Effector CD8-positive, alpha-beta T cell (primary cell): Measurements from ENCODE around the gene MUC5AC.
A peak's percentile ranks its signal among the peaks of the same experiment; 100 is the strongest.

ENCODE experiments used
- DNase-seq: peaks from one replicate; lab custom pipeline; 2025; lab: John Stamatoyannopoulos, UW

The MUC5AC gene

GRCh38 chr11:1194977-1195681, 37.4 kb downstream of the MUC5AC start:
- no peak for DNase-seq

DNA sequence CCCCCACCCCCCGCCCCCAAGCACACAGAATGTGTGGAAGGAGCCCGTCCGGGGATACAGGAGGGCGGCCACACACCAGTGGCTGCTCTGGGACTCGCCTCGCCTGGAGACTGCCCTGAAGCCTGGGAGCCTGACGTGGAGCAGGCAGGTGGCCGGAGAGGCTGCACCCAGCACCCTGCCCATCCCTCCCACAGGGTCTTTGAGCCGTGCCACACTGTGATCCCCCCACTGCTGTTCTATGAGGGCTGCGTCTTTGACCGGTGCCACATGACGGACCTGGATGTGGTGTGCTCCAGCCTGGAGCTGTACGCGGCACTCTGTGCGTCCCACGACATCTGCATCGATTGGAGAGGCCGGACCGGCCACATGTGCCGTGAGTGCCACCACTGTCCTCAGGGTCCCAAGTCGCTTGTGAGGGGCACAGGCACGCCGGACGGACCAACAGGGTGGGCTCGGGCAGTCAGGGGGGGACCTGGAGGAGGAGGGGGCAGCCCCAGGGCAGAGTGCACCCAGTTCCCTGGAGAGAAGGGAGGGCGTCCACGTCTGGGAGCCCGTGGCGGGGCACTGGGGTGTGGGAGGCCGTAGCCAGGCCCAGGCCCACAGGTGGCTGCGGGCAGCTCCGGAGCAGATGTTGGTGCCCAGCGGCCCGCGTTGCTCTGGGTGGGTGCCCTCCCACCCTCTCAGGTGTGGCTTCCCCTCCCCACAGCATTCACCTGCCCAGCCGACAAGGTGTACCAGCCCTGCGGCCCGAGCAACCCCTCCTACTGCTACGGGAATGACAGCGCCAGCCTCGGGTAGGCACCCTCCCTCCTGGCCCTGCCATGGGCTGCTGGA, 38.1 kb downstream of the MUC5AC start:
- no peak for DNase-seq

- no peak for DNase-seq
These were observed 39.0 kb downstream of the MUC5AC start for GRCh38 chr11:1196516-1197391.

DNA sequence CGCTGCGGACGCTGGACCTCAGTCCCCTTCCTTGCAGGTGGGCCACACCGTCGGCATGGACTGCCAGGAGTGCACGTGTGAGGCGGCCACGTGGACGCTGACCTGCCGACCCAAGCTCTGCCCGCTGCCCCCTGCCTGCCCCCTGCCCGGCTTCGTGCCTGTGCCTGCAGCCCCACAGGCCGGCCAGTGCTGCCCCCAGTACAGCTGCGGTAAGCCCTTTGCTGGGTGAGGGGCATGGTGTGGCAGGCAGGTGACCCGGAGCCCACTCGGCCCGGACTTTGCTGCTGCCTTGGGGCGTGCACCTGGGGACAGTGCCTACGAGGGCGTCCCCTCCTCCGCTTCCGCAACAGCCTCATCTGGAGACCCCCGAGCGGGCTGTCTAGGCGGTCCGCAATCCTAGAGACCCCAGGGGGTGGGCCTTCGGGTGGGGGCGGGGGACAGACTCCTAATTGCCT, 39.7 kb downstream of the MUC5AC start:
- no peak for DNase-seq

DNA sequence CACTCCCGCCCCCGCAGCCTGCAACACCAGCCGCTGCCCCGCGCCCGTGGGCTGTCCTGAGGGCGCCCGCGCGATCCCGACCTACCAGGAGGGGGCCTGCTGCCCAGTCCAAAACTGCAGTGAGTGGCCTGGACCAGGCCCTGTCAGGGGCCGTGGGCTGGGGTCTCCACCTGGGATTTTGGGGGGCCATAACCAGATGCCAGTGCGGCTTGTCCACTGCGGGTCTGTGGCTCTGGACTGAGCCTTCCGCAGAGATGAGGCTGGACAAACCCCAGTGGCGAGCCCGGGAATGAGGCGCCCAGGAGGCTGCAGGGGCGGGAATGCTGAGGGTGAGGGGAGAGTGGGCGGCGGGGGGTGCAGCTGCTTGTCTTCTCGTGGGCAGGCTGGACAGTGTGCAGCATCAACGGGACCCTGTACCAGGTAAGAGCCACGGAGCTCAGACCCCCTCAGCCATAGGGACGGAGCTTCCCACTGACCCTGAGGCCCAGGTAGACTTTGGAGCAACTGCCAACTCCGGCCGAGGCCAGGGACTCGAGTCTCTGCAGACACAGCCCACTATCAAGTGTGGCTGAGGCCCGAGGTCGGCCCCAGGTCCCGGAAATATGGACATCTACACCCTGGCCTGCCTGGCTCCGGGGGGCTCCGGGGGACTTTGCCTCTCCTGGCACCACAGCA, 40.3 kb downstream of the MUC5AC start:
- DNase-seq, result no peak

GRCh38 chr11:1198561-1199240, 40.9 kb downstream of the MUC5AC start:
- no peak for DNase-seq

DNA sequence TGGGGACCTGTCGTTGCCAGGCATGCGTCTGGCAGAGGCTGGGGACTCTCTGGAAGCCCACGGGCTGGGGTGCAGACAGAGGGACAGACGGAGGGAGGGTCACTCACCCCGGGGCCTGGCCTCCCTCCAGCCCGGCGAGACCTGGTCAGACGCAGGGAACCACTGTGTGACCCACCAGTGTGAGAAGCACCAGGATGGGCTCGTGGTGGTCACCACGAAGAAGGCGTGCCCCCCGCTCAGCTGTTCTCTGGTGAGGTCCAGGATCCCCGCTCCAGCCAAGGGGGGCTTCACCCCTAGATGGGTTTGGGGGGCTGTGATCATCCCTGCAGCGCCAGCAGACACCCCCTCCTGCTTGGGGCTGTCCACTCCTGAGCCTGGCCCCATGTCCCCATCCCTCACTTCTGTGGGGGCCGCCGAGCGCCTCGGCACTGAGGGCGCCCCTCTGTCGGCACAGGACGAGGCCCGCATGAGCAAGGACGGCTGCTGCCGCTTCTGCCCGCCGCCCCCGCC, 41.5 kb downstream of the MUC5AC start:
- no peak for DNase-seq

DNA sequence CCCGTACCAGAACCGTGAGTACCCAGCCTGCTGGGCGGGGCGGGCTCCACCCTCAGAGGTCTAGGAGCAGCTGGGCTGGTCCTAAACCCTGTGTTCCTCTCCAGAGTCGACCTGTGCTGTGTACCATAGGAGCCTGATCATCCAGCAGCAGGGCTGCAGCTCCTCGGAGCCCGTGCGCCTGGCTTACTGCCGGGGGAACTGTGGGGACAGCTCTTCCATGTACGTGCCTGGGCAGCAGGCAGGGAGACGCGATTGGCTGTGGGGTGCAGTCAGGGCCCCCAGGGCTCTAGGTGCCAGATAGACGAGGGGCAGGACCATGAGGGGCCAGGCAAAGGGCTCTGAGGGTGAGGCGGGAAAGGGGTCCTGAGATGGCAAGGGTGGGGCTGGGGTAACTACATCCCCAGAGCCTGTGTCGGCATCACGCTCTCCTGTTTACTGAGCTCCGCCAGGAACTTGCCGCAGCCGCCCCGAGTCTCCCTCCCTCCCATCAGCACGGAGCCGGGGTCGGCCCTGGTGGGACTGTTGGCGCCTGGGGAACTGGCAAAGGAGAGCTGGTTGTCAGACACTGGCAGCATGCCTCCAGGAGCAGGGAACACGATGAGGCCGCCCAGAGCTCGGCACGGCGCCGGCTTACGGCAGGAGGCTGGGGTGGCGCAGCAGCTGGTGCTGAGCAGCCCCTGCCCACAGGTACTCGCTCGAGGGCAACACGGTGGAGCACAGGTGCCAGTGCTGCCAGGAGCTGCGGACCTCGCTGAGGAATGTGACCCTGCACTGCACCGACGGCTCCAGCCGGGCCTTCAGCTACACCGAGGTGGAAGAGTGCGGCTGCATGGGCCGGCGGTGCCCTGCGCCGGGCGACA, 42.2 kb downstream of the MUC5AC start:
- DNase-seq, result no peak

GRCh38 chr11:1200611-1201191, 42.9 kb downstream of the MUC5AC start:
- DNase-seq, result no peak

- DNase-seq, result no peak
These were observed 43.8 kb downstream of the MUC5AC start for GRCh38 chr11:1201395-1202153.

- DNase-seq, result no peak
These were observed 44.5 kb downstream of the MUC5AC start for GRCh38 chr11:1202154-1202775.

- peak; percentile 47 for DNase-seq
These were observed 45.2 kb downstream of the MUC5AC start for GRCh38 chr11:1202776-1203504.

- DNase-seq, result no peak
These were observed 45.9 kb downstream of the MUC5AC start for GRCh38 chr11:1203505-1204271.

DNA sequence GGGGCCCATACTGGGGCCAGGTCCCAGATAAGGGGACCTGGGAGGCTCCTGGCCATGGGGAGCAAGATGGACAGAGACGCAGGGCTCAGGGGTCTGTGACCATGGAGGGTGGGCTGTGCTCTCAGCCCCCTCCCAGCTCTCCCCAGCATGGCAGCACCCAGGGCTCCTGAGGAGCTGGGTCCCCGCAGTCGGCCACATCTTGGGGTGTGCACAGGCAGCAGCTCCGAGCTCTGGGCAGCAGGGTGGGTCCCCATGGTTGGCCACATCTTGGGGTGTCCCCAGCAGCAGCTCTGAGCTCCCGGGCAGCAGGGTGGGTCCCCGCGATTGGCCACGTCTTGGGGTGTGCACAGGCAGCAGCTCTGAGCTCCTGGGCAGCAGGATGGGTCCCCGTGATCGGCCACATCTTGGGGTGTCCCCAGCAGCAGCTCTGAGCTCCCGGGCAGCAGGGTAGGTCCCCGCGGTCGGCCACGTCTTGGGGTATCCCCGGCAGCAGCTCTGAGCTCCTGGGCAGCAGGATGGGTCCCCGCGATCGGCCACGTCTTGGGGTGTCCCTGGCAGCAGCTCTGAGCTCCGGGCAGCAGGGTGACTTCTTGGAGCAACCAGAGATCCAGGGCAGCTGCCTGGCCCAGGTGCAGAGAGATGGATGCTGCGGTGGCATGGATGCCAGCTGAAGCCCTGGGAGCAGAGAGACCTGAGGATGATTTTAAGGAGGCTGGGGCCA, 46.8 kb downstream of the MUC5AC start:
- DNase-seq, result no peak

GRCh38 chr11:1205121-1205986, 47.6 kb downstream of the MUC5AC start:
- no peak for DNase-seq
